ENCODE results near the gene LUC7L. TPM values are rescaled to one million over a fixed set of nuclear protein-coding genes. Genes with fewer than 3 reads are reported as not detected.

LUC7L gene
- total RNA-seq, 1 experiment from 2014 or later, result 137 TPM

GRCh38 chr16:162271-162991 is 66.8 kb downstream of the LUC7L start:
- Histone ChIP-seq H3K23ac (ENCODE audit: insufficient read length, low read depth, low read length) (no peak overlapping the region), H3K4me2 (ENCODE audit: insufficient read depth, insufficient read length, low read length) (no peak overlapping the region), H3K79me1 (ENCODE audit: insufficient read depth, low read depth, low read length, poor library complexity, severe bottlenecking) (no peaks in the 10 kb centered on the region), H3K23me2 (ENCODE audit: insufficient read length, low read depth, low read length, poor library complexity, severe bottlenecking) (peaks cover 8% of the 10 kb centered on the region), H3K18ac (ENCODE audit: insufficient read length, low read depth, low read length) (no peak overlapping the region), H4K8ac (replicated peaks; ENCODE audit: insufficient read length, low read depth, low read length) (no peak overlapping the region), H3K14ac (ENCODE audit: insufficient read depth, low read length) (no peak overlapping the region), H3K27me3 (ENCODE audit: insufficient read depth, low read length) (peaks cover 24% of the 10 kb centered on the region), H4K91ac (ENCODE audit: insufficient read length, low read depth, low read length) (no peak overlapping the region), H2AFZ (ENCODE audit: low read length) (no peak overlapping the region), H3K4me1 (ENCODE audit: insufficient read depth, low read length) (no peaks in the 10 kb centered on the region), H2BK12ac (ENCODE audit: insufficient read length, low read depth, low read length) (no peak overlapping the region), H2BK20ac (ENCODE audit: low read depth, low read length, poor library complexity, severe bottlenecking) (no peak overlapping the region), H4K5ac (ENCODE audit: insufficient read length, low read depth, low read length) (no peak overlapping the region), H2AK5ac (ENCODE audit: insufficient read length, low read length) (no peak overlapping the region), H3K9me3 (ENCODE audit: control insufficient read depth, low read depth, low read length) (no peaks in the 10 kb centered on the region), H3K27ac (ENCODE audit: insufficient read length, low read depth, low read length) (no peak overlapping the region), H2BK5ac (ENCODE audit: insufficient read length, low read length) (no peak overlapping the region), H2BK15ac (ENCODE audit: low read depth, low read length) (no peak overlapping the region), H3K56ac (ENCODE audit: insufficient read length, low read depth, low read length) (no peak overlapping the region), H2BK120ac (ENCODE audit: low read depth, low read length, poor library complexity, severe bottlenecking) (no peak overlapping the region), H4K20me1 (ENCODE audit: control insufficient read depth, insufficient read depth, insufficient read length) (no peaks in the 10 kb centered on the region), H3K4ac (ENCODE audit: low read depth, low read length) (no peak overlapping the region), H3T11ph (ENCODE audit: low read length) (no peak overlapping the region), H3K9ac (ENCODE audit: extremely low read depth, insufficient read length, low read length) (no peak overlapping the region), H3K79me2 (ENCODE audit: insufficient read depth, low read length) (no peaks in the 10 kb centered on the region)
- TF ChIP-seq CTCF (conservative IDR thresholded peaks at IDR 0.05), result no peak
- Mint-ChIP-seq H3K9me3 (no peaks in the 10 kb centered on the region), H3K4me1 (peaks cover 11 to 20% of the 10 kb centered on the region in 2 experiments), H3K27me3 (ENCODE audit: low read depth) (peaks cover 69% of the 10 kb centered on the region), H3K4me3 (no peak overlapping the region), H3K36me3 (ENCODE audit: insufficient read depth in 1 of 3, low read depth in 3 of 3) (no peaks in the 10 kb centered on the region), H3K27ac (no peak overlapping the region)
- DNase-seq, result no peak
- 100% methylated on average over 1 of the region's 13 CpGs for WGBS (ENCODE audit: extremely low coverage, insufficient read length, low lambda C conversion rate)
